Activated CD8-positive, alpha-beta memory T cell treated with anti-CD3 and anti-CD28 coated beads for 36 hours (primary cell): ENCODE measurements around the gene HYAL3. TPM values are rescaled to one million over a fixed set of nuclear protein-coding genes. Genes with fewer than 3 reads are reported as not detected.

ENCODE experiments used
- CTCF ChIA-PET: fragments of 350-600 bp; sonication (Branson Sonifier 250); formaldehyde crosslinking; loops from one replicate; lab custom pipeline; 2021; ENCODE audit warnings: antibody characterized with exemption; lab: Charles Lee
- POLR2A ChIA-PET: fragments of 350-600 bp; sonication (Branson Sonifier 250); formaldehyde crosslinking; loops from one replicate; lab custom pipeline; 2021; ENCODE audit warnings: antibody characterized with exemption; lab: Charles Lee
- total RNA-seq, 2 experiments: library from RNA; stranded (reverse); gene quantifications; one replicate each; pipeline ENCODE4 v1.2.3, GENCODE V29; 2021

Gene HYAL3
- total RNA-seq, 2 experiments from 2014 or later: 8.5 to 9.4 TPM

DNA sequence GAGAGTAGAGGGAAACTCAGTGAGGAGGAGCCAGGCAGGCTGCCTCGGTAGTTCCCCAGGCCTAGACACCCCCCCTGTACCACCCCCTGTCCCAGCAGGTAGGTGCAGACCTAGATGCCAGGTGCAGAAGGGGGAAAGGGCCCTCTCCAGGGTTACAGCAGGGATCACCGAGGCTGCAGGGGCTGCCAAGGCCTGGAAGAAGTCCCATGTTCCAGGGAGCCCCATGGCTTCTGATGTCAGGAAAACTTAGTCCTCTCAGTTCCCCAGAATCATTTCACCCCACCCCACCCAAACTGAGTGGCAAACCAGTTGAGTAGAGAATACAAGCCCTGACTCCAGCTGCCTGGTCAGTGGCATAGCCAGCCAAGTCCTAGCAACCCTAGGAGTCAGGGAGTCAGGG, 37.7 kb downstream of the HYAL3 start:
- ChIA-PET POLR2A (no interaction called here), CTCF (interaction anchor here (4.5 to 4.9 kb wide), 2 partner anchors 13 to 33 kb away, joined by 47 to 62 read pairs; no protein-coding TSS in a partner anchor)

DNA sequence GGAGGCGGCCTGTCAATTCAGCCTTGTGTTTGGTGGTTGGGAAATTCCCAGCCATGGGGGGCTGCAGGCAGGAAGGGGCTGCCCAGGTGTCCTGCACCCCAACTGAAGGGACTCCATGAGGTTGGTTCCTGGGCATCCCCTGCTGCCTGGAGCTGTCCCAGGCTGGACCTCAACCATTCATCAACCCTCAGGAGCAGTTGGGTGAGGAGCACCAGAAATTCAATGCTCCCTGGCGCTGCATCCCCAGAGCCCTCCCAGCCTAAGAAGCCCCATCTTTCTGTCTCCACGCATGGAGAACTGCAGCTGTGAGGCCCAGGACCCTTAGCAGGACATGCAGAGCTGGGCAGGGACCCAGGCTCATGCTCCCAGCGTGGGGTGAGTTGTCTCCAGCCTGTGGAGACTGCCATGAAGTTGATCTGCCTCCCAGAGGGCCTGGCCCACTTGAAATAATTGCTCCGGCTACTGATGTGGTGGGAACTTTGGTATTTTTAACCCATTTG, 38.2 kb downstream of the HYAL3 start:
- ChIA-PET CTCF (interaction anchor here (1.6 to 4.9 kb wide), 4 partner anchors 9 to 33 kb away, joined by 4 to 62 read pairs (median 38); partner anchors contain the start of gene SEMA3B), POLR2A (interaction anchor here (0.7 to 1.2 kb wide), 2 partner anchors 18 to 67 kb away, joined by 3 to 4 read pairs; partner anchors contain the start of gene TUSC2)

GRCh38 chr3:50260027-50260941, 38.9 kb downstream of the HYAL3 start:
- ChIA-PET CTCF (interaction anchor here (0.6 to 4.9 kb wide), 19 partner anchors 9 to 76 kb away, joined by 3 to 62 read pairs (median 5); partner anchors contain the start of genes GNAI2 and SEMA3B), POLR2A (interaction anchor here (0.6 to 1.2 kb wide), 7 partner anchors 9 to 1650 kb away, joined by 3 to 5 read pairs (median 4); partner anchors contain the start of gene TUSC2)

DNA sequence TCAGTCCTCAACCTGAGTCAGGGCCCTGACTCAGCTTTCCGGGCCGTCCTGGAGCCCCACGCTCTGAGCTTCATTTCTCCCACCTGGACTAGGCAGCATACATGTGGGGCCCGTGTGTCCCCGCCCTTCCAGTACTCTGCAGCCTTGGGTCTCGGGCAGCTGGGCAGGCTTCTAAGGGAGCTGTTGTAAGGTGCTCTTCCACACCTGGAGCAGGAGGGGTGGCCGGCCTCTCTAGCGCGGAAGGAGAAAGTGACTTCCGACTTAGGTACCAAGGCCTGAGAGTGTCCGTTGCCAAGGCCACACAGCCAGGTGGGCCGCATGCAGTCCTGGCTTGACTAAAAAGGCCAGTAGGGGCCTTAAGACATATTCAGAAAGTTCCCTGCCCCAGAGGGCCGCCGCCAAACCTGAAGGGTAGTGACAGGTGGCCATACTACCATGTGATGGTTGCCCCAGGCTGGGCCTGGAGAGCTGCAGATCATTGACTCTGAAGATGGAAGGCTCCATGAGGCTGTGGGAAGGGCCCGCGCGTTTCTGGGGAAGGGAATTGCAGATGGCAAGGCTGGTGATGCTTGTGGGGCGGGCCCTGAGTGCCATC, 39.7 kb downstream of the HYAL3 start:
- CTCF ChIA-PET: interaction anchor here (0.8 to 4.9 kb wide), 19 partner anchors 10 to 77 kb away, joined by 3 to 62 read pairs (median 5); partner anchors contain the start of genes GNAI2, IFRD2 and SEMA3B
- POLR2A ChIA-PET: interaction anchor here (0.6 to 0.8 kb wide), 8 partner anchors 8 to 1650 kb away, joined by 3 to 11 read pairs (median 4); no protein-coding TSS in a partner anchor

DNA sequence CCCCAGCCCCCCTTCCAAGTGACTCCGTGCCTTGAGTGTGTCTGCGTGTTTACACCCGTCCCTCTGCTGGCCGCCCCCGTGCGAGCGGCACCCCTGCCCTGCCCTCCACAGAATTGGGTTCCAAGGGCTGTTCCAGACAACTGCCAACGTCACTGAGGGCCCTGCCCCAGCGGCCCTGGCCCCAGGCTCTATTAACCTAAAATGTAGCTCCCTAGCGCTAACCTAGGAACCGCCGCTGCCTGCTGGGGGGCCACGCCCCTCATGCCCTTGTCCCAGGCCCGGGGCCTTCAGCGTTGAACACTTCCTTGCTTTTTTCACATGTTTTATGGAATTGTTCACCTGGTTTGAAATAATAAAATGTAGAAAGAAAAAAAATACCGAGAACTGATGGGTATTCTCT, 40.2 kb downstream of the HYAL3 start:
- CTCF ChIA-PET: interaction anchor here (0.9 to 4.9 kb wide), 12 partner anchors 10 to 65 kb away, joined by 3 to 62 read pairs (median 10); partner anchors contain the start of genes GNAI2 and IFRD2
- POLR2A ChIA-PET: interaction anchor here (0.6 kb wide), 1 partner anchor 1134 kb away, joined by 3 read pairs; no protein-coding TSS in a partner anchor

- POLR2A ChIA-PET: interaction anchor here (1.3 kb wide), 1 partner anchor 11 kb away, joined by 3 read pairs; no protein-coding TSS in a partner anchor
Measured at GRCh38 chr3:50258029-50258680, 41.0 kb downstream of the HYAL3 start.

GRCh38 chr3:50256978-50257890, 42.0 kb downstream of the HYAL3 start:
- POLR2A ChIA-PET: interaction anchor here (1.3 kb wide), 1 partner anchor 11 kb away, joined by 3 read pairs; no protein-coding TSS in a partner anchor
- CTCF ChIA-PET: interaction anchor here (0.6 to 4.9 kb wide), 13 partner anchors 8 to 64 kb away, joined by 3 to 62 read pairs (median 10); partner anchors contain the start of gene GNAI2

More at GRCh38 chr3:50258029-50258680, 41.0 kb downstream of the HYAL3 start:
- CTCF ChIA-PET: interaction anchor here (2.5 to 4.9 kb wide), 6 partner anchors 9 to 64 kb away, joined by 13 to 62 read pairs (median 24); partner anchors contain the start of gene GNAI2

DNA sequence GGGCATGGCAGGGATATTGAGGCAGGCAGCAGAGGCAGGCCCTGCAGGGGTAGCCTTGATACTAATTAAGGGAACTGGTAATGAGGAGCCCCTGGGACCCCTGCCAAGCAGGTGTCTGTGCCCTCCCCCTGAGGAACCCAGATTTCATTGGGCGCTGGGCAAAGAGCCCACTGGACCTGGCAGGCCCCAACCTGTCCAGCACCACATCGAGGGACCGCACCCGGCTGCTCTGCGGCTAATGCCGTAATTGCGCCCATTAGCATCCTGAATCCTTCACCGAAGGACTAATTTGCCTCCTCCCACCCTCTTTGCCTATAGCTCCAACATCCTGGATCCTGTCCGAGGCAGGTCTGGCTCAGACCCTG, 44.0 kb downstream of the HYAL3 start:
- ChIA-PET CTCF (interaction anchor here (1.0 to 2.7 kb wide), 3 partner anchors 9 to 60 kb away, joined by 3 to 11 read pairs (median 10); no protein-coding TSS in a partner anchor), POLR2A (no interaction called here)

- POLR2A ChIA-PET: no interaction called here
- CTCF ChIA-PET: interaction anchor here (2.7 kb wide), 1 partner anchor 27 kb away, joined by 11 read pairs; no protein-coding TSS in a partner anchor
Measured at GRCh38 chr3:50254577-50255250, 44.5 kb downstream of the HYAL3 start.

GRCh38 chr3:50251220-50251619, 48.0 kb downstream of the HYAL3 start:
- ChIA-PET CTCF (interaction anchor here (0.8 to 8.5 kb wide), 4 partner anchors 8 to 55 kb away, joined by 3 to 133 read pairs (median 32); no protein-coding TSS in a partner anchor), POLR2A (interaction anchor here (0.8 kb wide), 1 partner anchor 9 kb away, joined by 4 read pairs; no protein-coding TSS in a partner anchor)

DNA sequence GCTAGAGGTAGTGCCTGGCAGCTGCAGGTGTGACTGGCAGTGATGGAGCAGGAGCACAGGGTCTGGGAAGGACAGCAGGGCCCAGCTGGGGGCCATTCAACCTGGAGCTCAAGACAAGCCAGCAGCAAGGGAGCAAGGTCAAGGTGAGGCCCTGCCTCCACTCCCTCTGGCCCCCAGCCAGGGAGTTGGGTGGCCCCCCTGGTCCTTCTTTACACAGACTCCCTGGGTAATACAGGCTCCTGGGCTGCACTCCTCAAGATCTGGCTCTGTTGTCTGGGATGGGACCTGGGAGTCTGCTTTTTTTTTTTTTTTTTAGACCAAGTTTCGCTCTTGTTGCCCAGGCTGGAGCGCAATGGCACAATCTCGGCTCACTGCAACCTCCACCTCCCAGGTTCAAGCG, 48.7 kb downstream of the HYAL3 start:
- CTCF ChIA-PET: interaction anchor here (1.5 to 8.5 kb wide), 4 partner anchors 9 to 23 kb away, joined by 4 to 133 read pairs (median 34); no protein-coding TSS in a partner anchor
- POLR2A ChIA-PET: no interaction called here

- POLR2A ChIA-PET: no interaction called here
- CTCF ChIA-PET: interaction anchor here (1.0 to 8.5 kb wide), 6 partner anchors 10 to 57 kb away, joined by 3 to 133 read pairs (median 6); no protein-coding TSS in a partner anchor
Measured at GRCh38 chr3:50249457-50249856, 49.7 kb downstream of the HYAL3 start.

GRCh38 chr3:50248387-50248786, 50.8 kb downstream of the HYAL3 start:
- ChIA-PET POLR2A (no interaction called here), CTCF (interaction anchor here (1.0 to 8.5 kb wide), 4 partner anchors 11 to 56 kb away, joined by 3 to 133 read pairs (median 32); no protein-coding TSS in a partner anchor)

GRCh38 chr3:50246517-50246954, 52.7 kb downstream of the HYAL3 start:
- POLR2A ChIA-PET: interaction anchor here (0.5 to 1.6 kb wide), 14 partner anchors 9 to 98 kb away, joined by 3 to 17 read pairs (median 3); partner anchors contain the start of genes GNAI2 and IFRD2
- CTCF ChIA-PET: interaction anchor here (0.6 to 8.5 kb wide), 23 partner anchors 10 to 326 kb away, joined by 3 to 133 read pairs (median 4); partner anchors contain the start of genes GNAI2, GNAT1, IFRD2 and RASSF1

GRCh38 chr3:50245831-50246516, 53.2 kb downstream of the HYAL3 start:
- CTCF ChIA-PET: interaction anchor here (0.6 to 10.7 kb wide), 24 partner anchors 10 to 327 kb away, joined by 3 to 133 read pairs (median 5); partner anchors contain the start of genes GNAI2, GNAT1, IFRD2 and RASSF1
- POLR2A ChIA-PET: interaction anchor here (0.5 to 1.6 kb wide), 12 partner anchors 10 to 99 kb away, joined by 3 to 17 read pairs (median 3); partner anchors contain the start of genes GNAI2 and IFRD2
